Activated T-helper 17 cell treated with anti-CD3 and anti-CD28 coated beads, Interleukin-2, amount 50 U/mL, for 72 hours (primary cell): ENCODE data around the gene SH2D3A. TPM values are rescaled to one million over a fixed set of nuclear protein-coding genes. Genes with fewer than 3 reads are reported as not detected.
A peak's percentile ranks its signal among the peaks of the same experiment; 100 is the strongest.
"Not testable (repeated sequence)": the region's sequence is repeated elsewhere in the genome, so short reads cannot be mapped to it uniquely, and the experiment has no call there.

Experiments
- ATAC-seq: fragments of 150-1000 bp; cut with Tn5 transposase; replicated peaks from 2 replicates; pipeline ENCODE4 v1.10.0; 2021; ENCODE audit warnings: mild to moderate bottlenecking, moderate library complexity
- H3K27ac Mint-ChIP-seq: one replicate; pipeline ENCODE4 v1.8.0; 2022; ENCODE audit warnings: mixed read lengths
- H3K27me3 Mint-ChIP-seq: one replicate; pipeline ENCODE4 v1.8.0; 2022; ENCODE audit warnings: mixed read lengths
- H3K36me3 Mint-ChIP-seq: one replicate; pipeline ENCODE4 v1.8.0; 2022; ENCODE audit warnings: low read depth, mild to moderate bottlenecking, mixed read lengths
- H3K4me1 Mint-ChIP-seq: one replicate; pipeline ENCODE4 v1.8.0; 2022; ENCODE audit warnings: mixed read lengths
- H3K4me3 Mint-ChIP-seq: one replicate; pipeline ENCODE4 v1.8.0; 2022; ENCODE audit warnings: mild to moderate bottlenecking, mixed read lengths
- H3K9me3 Mint-ChIP-seq: one replicate; pipeline ENCODE4 v1.8.0; 2022; ENCODE audit warnings: mixed read lengths
- total RNA-seq, 2 donors: library from RNA; stranded (reverse); gene quantifications; one replicate each; pipeline ENCODE4 v1.2.3, GENCODE V29; 2022

SH2D3A gene
- total RNA-seq, 2 donors from 2014 or later = 21.1 to 21.2 TPM

- Mint-ChIP-seq H3K27me3 (no peaks in the 10 kb centered on the region), H3K9me3 (peaks cover 4% of the 10 kb centered on the region), H3K36me3 (peaks cover 80% of the 10 kb centered on the region), H3K27ac (no peak overlapping the region), H3K4me3 (peak overlapping the region; percentile 45), H3K4me1 (peaks cover 52% of the 10 kb centered on the region)
- ATAC-seq = peak; percentile 40
Observed at GRCh38 chr19:6797646-6798045, 30.4 kb upstream of the SH2D3A start.

DNA sequence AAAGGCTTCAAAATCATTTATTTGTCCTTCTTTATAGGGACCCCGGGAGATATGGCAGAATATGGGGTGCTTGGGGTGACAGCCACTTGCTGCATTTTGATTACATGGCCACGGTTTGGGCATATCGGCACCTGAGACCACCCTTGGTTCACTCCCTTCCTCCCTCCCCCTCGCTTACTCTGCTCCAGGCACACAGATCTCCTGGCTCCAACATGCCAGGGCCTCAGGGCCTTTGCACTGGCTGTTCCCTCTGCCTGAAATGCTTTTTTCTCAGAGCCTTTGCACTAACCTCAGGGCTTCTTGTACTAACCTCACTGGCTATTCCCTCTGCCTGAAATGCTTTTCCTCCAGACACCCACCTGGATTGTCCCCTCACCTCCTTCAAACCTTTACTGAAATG lies 29.0 kb upstream of the SH2D3A start:
- H3K4me3 Mint-ChIP-seq = no peak overlapping the region
- peaks cover 81% of the 10 kb centered on the region for H3K36me3 Mint-ChIP-seq
- H3K4me1 Mint-ChIP-seq = peaks cover 54% of the 10 kb centered on the region
- no peak overlapping the region for H3K27ac Mint-ChIP-seq
- no peak for ATAC-seq
- no peaks in the 10 kb centered on the region for H3K27me3 Mint-ChIP-seq
- H3K9me3 Mint-ChIP-seq = peaks cover 4% of the 10 kb centered on the region

- Mint-ChIP-seq H3K4me3 (no peak overlapping the region), H3K36me3 (peaks cover 80% of the 10 kb centered on the region), H3K27ac (no peak overlapping the region), H3K4me1 (peaks cover 48% of the 10 kb centered on the region), H3K9me3 (peaks cover 4% of the 10 kb centered on the region), H3K27me3 (no peaks in the 10 kb centered on the region)
- no peak for ATAC-seq
Observed at GRCh38 chr19:6794686-6795431, 27.6 kb upstream of the SH2D3A start.

DNA sequence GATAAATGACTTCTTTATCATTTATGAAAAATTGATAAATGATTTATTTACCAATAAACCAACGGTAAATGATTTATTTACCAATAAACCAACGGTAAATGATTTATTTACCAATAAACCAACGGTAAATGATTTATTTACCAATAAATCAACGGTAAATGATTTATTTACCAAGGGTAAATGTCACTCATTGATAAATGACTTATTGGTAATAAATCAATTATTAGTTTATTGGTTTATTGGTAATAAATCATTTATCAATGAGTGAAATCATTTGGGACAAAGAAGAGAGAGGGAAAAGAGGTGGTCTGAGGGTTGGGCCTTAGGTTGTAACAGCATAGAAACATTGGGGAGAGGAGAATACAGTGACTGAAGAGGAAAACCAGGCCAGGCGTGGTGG lies 26.7 kb upstream of the SH2D3A start:
- no peak for ATAC-seq
- H3K36me3 Mint-ChIP-seq = peaks cover 81% of the 10 kb centered on the region
- peak overlapping the region; percentile 19 for H3K27ac Mint-ChIP-seq
- H3K4me3 Mint-ChIP-seq = peak overlapping the region; percentile 22
- peaks cover 42% of the 10 kb centered on the region for H3K4me1 Mint-ChIP-seq
- no peaks in the 10 kb centered on the region for H3K27me3 Mint-ChIP-seq
- H3K9me3 Mint-ChIP-seq = peaks cover 4% of the 10 kb centered on the region

- ATAC-seq = no peak
- Mint-ChIP-seq H3K27me3 (no peaks in the 10 kb centered on the region), H3K4me3 (no peak overlapping the region), H3K9me3 (peaks cover 4% of the 10 kb centered on the region), H3K4me1 (peaks cover 42% of the 10 kb centered on the region), H3K36me3 (peaks cover 85% of the 10 kb centered on the region), H3K27ac (no peak overlapping the region)
Observed at GRCh38 chr19:6793411-6793810, 26.2 kb upstream of the SH2D3A start.

DNA sequence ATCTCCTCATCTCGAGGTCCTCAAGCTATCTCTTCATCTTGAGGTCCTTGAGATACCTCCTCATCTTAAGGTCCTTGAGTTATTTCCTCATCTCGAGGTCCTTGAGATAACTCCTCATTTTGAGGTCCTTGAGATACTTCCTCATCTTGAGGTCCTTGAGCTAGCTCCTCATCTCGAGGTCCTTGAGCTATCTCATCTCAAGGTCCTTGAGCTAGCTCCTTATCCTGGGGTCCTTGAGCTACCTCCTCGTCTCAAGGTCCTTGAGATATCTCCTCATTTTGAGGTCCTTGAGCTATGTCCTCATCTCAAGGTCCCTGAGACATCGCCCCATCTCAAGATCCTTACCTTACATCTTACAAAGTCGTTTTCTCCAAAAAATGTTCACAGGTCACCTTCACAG lies 24.0 kb upstream of the SH2D3A start:
- peaks cover 72% of the 10 kb centered on the region for H3K36me3 Mint-ChIP-seq
- peaks cover 4% of the 10 kb centered on the region for H3K9me3 Mint-ChIP-seq
- H3K4me3 Mint-ChIP-seq = peak overlapping the region; percentile 1
- H3K27ac Mint-ChIP-seq = peak overlapping the region; percentile 46
- H3K4me1 Mint-ChIP-seq = peaks cover 35% of the 10 kb centered on the region
- H3K27me3 Mint-ChIP-seq = no peaks in the 10 kb centered on the region
- no peak for ATAC-seq

DNA sequence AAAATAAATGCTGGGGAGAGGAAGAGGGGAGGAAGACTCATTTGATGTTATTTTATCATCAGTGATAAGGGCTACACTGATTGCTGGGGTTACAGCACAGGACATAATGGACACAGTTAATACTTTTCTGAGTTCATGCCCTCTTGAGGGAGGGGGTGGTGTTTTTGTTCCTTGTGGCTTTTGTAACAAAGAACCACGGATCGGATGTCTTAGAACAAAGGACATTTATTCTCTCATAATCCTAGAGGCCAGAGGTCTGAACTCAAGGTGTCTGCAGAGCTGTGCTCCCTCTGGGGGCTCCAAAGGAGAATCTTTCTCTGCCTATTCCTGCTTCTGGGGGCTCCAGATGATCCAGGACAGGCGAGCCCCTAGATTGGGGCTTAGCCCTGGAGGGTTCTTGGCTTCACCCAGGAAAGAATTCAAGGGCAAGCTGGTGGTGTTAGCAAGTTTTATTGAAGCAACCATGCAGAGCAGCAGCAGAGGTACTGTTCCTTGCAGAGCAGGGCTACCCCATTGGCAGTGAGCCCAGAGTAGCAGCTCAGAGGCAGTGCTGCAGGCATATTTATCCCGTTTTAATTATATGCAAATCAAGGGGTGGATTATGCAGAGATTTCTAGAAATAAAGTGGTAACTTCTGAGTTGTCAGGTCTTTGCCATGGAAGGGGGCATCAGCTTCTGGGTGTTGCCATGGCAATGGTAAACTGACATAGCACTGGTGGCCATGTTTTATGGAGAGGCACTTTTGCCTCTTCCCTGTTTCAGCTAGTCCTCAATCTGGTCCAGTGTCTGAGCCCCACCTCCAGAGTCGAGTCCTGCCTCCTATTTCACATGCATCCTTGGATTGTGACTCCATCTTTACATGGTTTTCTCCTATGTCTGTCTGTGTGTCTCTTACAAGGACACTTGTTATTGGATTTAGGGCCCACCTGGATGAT lies 23.2 kb upstream of the SH2D3A start:
- peaks cover 72% of the 10 kb centered on the region for H3K36me3 Mint-ChIP-seq
- H3K9me3 Mint-ChIP-seq = peaks cover 4% of the 10 kb centered on the region
- H3K27me3 Mint-ChIP-seq = no peaks in the 10 kb centered on the region
- peak overlapping the region; percentile 46 for H3K27ac Mint-ChIP-seq
- no peak for ATAC-seq
- H3K4me3 Mint-ChIP-seq = peak overlapping the region; percentile 1
- H3K4me1 Mint-ChIP-seq = peaks cover 35% of the 10 kb centered on the region

GRCh38 chr19:6788896-6789295 lies 21.7 kb upstream of the SH2D3A start:
- no peak overlapping the region for H3K4me3 Mint-ChIP-seq
- H3K36me3 Mint-ChIP-seq = peaks cover 72% of the 10 kb centered on the region
- H3K27ac Mint-ChIP-seq = no peak overlapping the region
- H3K9me3 Mint-ChIP-seq = no peaks in the 10 kb centered on the region
- no peak for ATAC-seq
- peaks cover 32% of the 10 kb centered on the region for H3K4me1 Mint-ChIP-seq
- no peaks in the 10 kb centered on the region for H3K27me3 Mint-ChIP-seq

GRCh38 chr19:6787393-6787792 lies 20.2 kb upstream of the SH2D3A start:
- Mint-ChIP-seq H3K27ac (no peak overlapping the region), H3K36me3 (peaks cover 75% of the 10 kb centered on the region), H3K27me3 (no peaks in the 10 kb centered on the region), H3K4me3 (no peak overlapping the region), H3K4me1 (peaks cover 27% of the 10 kb centered on the region), H3K9me3 (no peaks in the 10 kb centered on the region)
- ATAC-seq = no peak

DNA sequence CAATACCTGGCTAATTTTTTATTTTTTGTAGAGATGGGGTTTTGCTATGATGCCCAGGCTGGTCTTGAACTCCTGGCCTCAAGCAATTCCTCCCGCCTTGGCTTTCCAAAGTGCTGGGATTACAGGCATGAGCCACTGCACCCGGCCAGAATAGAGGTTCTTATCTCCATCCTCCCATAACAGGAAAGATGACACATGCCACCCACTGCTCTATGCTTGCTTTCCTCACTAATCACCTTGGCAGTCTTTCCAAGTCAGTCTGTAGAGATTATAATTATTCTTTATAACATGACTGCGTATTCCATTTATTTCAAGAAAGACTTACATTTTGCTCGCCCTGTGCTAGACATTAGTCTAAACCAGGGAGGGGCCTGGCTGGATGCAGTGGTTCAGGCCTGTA lies 12.0 kb upstream of the SH2D3A start:
- ATAC-seq = peak; percentile 80
- Mint-ChIP-seq H3K4me1 (peaks cover 39% of the 10 kb centered on the region), H3K9me3 (peaks cover 7% of the 10 kb centered on the region), H3K27ac (no peak overlapping the region), H3K27me3 (no peaks in the 10 kb centered on the region), H3K4me3 (peak overlapping the region; percentile 17), H3K36me3 (peaks cover 69% of the 10 kb centered on the region)

- H3K27me3 Mint-ChIP-seq = no peaks in the 10 kb centered on the region
- ATAC-seq = no peak
- peaks cover 71% of the 10 kb centered on the region for H3K36me3 Mint-ChIP-seq
Observed at GRCh38 chr19:6778386-6778785, 11.2 kb upstream of the SH2D3A start.

DNA sequence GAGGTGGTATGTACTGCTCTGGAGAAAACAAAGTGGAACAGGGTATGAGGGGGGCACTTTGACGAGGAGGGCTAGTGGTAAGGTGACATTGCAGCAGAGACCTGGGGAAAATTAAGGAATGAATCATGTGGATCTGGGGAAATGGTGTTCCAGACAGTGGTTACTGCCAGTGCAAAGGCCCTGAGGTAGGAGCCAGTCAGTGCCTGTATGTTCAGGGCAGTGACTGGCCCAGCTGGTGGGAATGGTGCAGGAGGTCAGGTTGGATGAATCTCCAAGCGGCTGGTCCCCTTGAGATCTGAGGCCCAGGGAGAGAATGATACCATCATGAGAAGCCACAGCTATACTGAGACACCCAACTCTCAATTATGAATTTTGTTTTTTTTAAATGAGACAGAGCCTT lies 10.2 kb upstream of the SH2D3A start:
- Mint-ChIP-seq H3K27me3 (no peaks in the 10 kb centered on the region), H3K36me3 (peaks cover 68% of the 10 kb centered on the region), H3K4me3 (peak overlapping the region; percentile 61), H3K27ac (peak overlapping the region; percentile 36), H3K4me1 (peaks cover 39% of the 10 kb centered on the region), H3K9me3 (peaks cover 7% of the 10 kb centered on the region)
- ATAC-seq = no peak

More at GRCh38 chr19:6778386-6778785, 11.2 kb upstream of the SH2D3A start:
- Mint-ChIP-seq H3K4me1 (peaks cover 39% of the 10 kb centered on the region), H3K27ac (peak overlapping the region; percentile 59), H3K9me3 (peaks cover 7% of the 10 kb centered on the region), H3K4me3 (peak overlapping the region; percentile 61)

DNA sequence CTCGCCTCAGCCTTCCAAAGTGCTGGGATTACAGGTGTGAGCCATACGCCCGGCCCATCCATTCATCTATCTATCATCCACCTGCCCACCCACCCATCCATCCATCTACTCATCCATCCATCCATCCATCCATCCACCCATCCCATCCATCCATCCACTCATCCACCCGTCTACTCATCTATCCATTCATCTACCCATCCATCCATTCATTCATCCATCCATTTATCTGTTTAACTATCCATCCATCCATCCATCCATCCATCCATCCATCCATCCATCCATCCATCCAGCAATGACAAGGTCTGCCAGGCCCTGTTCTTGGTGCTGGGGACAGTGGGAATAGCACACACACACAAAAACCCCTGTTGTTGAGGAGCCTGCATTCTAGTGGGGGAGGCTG lies 9.8 kb upstream of the SH2D3A start:
- no peak for ATAC-seq
- H3K4me3 Mint-ChIP-seq = peak overlapping the region; percentile 61
- peaks cover 7% of the 10 kb centered on the region for H3K9me3 Mint-ChIP-seq
- H3K4me1 Mint-ChIP-seq = peaks cover 42% of the 10 kb centered on the region
- peaks cover 71% of the 10 kb centered on the region for H3K36me3 Mint-ChIP-seq
- H3K27me3 Mint-ChIP-seq = no peaks in the 10 kb centered on the region
- H3K27ac Mint-ChIP-seq = peak overlapping the region; percentile 36

DNA sequence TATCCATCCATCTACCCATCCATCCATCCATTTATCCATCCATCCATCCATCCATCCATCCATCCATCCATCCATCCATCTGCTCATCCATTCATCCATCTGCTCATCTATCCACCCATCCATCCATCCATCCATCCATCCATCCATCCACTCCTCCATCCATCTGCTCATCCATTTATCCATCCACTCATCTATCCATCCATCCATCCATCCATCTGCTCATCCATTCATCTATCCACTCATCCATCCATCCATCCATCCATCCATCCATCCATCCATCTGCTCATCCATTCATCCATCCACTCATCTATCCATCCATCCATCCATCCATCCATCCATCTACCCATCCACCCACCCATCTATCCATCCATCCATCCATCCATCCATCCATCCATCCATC lies 8.8 kb upstream of the SH2D3A start:
- peaks cover 46% of the 10 kb centered on the region for H3K4me1 Mint-ChIP-seq
- not testable (repeated sequence) for ATAC-seq, H3K27ac Mint-ChIP-seq, H3K9me3 Mint-ChIP-seq, H3K27me3 Mint-ChIP-seq
- H3K4me3 Mint-ChIP-seq = peak overlapping the region; percentile 98
- H3K36me3 Mint-ChIP-seq = peaks cover 63% of the 10 kb centered on the region
